Measurements from ENCODE around the gene JADE3.

Gene JADE3

GRCh38 chrX:47030339-47030738 lies 118.1 kb downstream of the JADE3 start:
- peak; percentile 65 for DNase-seq

- no peak for DNase-seq
Observed at GRCh38 chrX:47047989-47048388, 135.8 kb downstream of the JADE3 start.

- DNase-seq = no peak
Observed at GRCh38 chrX:47059142-47059874, 147.1 kb downstream of the JADE3 start.

GRCh38 chrX:47060708-47061107 lies 148.5 kb downstream of the JADE3 start:
- no peak for DNase-seq

GRCh38 chrX:47061238-47061919 lies 149.2 kb downstream of the JADE3 start:
- DNase-seq = no peak

GRCh38 chrX:47063179-47063578 lies 151.0 kb downstream of the JADE3 start:
- DNase-seq = no peak

- no peak for DNase-seq
Observed at GRCh38 chrX:47068214-47068613, 156.0 kb downstream of the JADE3 start.

GRCh38 chrX:47068720-47069119 lies 156.5 kb downstream of the JADE3 start:
- no peak for DNase-seq

- peak; percentile 3 for DNase-seq
Observed at GRCh38 chrX:47078129-47079043, 166.2 kb downstream of the JADE3 start, which contains the start of gene RGN. Gene RGN, plus strand, starts transcription at chrX:47078443. Its CDS starts 2,702 bp downstream, at chrX:47081145.

GRCh38 chrX:47080215-47080914 lies 168.1 kb downstream of the JADE3 start:
- DNase-seq = no peak

GRCh38 chrX:47080915-47081236 lies 168.7 kb downstream of the JADE3 start:
- DNase-seq = no peak

GRCh38 chrX:47091149-47091775 lies 179.0 kb downstream of the JADE3 start:
- DNase-seq = no peak

GRCh38 chrX:47093248-47093647 lies 181.0 kb downstream of the JADE3 start:
- peak; percentile 22 for DNase-seq

GRCh38 chrX:47093860-47094259 lies 181.6 kb downstream of the JADE3 start:
- DNase-seq = no peak

GRCh38 chrX:47097018-47097417 lies 184.8 kb downstream of the JADE3 start:
- no peak for DNase-seq

GRCh38 chrX:47098338-47099094 lies 186.3 kb downstream of the JADE3 start:
- no peak for DNase-seq

GRCh38 chrX:47101206-47101605 lies 189.0 kb downstream of the JADE3 start:
- DNase-seq = no peak
